Stimulated activated CD4-positive, alpha-beta T cell treated with anti-CD3 and anti-CD28 coated beads, Interleukin-2, amount 100 ng/mL, for 4 hours (primary cell): Measurements from ENCODE around the gene CHAT.
A peak's percentile ranks its signal among the peaks of the same experiment; 100 is the strongest.

ENCODE experiments used
- DNase-seq: peaks from one replicate; pipeline ENCODE4 v3.0.0-alpha.2; 2020; ENCODE audit warnings: low read depth

CHAT gene

DNA sequence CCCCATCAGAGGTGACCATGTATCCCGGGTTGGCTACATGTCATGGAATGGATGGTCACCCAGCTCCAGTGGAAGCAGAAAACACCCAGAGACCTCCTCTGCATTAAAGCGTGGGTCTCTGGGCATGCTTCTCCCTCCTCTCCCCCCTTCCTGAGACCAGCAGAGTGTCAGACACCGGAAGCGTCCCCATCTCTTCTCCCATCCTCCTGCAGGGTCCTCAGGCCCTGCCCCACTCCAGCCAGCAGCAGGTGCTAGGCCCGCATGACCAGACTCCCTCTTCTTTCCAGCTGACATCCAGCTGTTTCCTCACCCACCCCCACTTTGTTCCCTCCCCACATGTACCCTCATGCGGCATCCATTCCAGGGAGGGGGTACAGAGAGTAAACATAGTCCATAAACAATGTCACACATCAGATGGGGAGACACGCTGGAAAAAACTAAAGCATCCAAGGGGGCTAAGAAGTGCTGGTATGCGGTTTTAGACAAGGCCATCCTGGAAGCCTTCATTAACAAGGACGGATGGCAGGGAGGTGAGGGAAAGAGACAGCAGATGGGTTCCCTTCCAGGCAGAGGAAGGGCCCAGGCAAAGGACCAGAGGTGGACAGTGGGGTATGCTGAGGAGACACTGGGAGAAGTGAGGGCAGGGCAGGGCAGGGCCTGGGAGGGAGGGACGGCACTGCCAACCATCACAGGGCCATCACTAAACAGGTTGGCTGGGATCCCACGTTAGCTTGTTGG is 16.2 kb upstream of the CHAT start:
- DNase-seq: no peak

DNA sequence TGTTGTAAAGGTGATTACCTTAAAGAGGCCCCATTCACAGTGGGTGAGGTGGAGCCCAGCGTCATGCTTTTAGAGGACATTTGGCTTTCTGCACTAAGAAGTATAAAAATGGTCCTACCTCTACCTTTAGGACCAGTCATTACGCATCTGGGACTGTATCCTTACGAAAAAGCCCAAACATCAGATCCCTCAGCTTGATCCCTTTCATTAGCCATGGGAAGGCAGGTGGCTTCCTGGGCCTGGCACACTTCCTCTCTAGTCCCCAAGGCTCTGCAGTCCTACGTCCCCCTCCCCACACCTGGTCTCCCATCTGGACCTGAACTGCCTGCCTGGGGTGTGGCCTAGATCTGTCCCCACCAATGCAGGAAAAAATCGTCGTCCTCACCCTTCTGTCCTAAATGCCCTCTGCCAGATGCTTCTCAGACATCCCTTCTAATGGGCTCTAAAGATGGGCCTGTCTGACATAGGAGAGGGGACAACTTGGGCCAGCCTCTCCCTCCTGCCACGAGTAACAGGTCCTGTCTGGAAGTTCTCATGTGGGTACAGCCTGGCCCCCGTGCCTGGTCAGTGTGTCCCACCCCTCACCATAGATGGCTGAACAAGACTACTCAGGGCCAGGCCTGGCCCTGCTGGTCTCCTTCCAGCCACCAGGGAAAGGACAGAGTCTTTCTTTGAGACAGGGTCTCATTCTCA is 15.5 kb upstream of the CHAT start:
- no peak for DNase-seq

DNA sequence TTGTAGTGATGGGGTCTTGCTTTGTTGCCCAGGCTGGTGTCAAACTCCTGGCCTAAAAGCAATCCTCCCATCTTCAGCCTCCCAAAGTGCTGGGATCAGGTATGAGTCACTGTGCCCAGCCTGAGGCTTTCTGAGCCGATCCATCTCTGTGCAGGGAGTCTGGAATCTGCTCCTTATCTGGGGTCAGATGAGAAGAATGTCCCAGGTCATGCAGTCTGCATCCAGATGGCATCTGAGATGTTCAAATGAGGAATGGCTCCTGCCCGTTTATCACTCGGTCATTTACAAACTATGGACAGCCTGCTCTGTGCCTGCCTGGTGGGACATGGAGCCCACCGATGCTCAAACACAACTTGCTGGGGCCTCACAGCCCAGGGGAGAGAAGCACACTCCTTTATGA is 14.9 kb upstream of the CHAT start:
- no peak for DNase-seq

DNA sequence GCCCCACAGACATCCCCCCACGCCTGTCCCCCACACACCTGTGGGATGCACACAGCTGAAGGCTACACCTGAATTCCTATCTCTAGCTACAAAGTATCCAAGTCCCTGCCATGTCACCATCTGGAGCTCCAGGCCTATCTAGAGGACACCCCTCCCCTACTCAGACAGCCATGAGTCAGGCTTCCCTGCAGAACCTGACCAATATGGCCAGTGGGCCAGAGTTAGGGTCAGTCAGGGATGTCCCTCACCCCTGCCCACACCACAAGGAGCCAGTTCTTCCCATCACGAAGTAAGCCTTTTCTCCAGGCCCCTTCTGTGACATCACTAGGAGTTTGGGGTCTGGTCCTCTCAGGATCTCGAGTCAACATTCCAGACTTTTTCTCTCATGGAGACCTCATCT is 14.3 kb upstream of the CHAT start:
- no peak for DNase-seq

DNA sequence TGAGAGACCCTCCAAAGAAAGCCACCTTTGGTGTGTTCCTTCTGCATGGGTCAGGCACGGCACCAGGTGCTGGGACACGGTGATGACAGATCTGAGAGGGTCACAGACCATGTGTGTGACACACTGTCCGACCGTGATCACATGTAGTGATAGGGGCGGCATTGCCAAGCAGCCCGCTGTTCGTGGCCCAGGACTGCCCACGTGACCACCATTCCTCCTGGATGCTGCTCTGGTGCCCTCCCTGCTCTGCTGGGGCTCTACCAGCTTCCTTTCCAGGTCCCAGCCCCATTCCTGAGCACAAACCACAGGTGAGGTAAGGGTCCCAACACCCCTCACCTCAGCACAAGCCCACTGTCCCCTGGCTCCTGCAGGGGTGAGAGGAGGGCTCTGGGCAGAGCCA is 13.8 kb upstream of the CHAT start:
- DNase-seq: no peak

DNA sequence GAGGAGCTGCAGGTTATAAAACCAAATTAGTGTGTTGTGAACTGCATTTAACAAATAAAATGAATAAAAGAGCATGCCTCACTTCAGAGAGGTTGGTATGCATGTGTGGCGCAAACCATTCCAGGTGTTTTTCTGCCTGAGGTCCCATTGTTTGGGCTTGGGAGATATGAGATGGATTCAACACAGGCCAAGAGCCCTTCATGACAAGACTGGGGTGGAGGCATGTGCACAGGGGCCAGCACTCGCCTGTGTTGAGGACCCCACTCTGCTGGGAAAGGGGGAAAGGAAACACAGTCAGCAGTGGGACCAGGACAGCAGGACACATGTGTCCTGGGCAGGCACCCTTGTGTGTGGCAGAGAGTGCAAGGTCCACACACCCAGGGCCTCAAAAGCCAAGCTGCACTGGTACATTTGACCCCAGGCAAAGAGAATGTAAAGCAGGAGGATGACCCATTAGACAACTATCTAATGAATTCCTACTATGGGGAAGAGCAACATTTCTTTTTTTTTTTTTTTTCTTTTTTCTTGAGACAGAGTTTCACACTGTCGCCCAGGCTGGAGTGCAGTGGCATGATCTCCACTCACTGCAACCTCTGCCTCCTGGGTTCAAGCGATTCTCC is 12.9 kb upstream of the CHAT start:
- no peak for DNase-seq

DNA sequence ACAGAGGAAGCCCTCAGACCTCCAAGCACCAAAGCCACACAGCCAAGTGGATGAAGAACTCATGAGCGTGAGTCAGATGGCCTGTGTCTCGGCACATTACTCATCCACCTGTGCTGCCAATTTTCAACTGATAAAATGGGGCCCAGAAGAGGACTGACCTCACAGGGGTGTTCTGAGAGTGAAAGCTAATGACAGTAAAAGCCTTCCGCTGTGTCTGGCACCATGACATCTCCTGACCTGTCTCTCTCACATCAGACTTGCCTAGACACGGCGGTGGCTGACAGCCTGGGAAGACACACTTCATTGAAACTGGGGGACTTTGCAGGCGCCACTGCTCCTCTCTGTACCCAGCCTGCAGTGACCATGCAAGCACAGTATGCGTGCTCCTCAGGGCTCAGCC is 12.0 kb upstream of the CHAT start:
- no peak for DNase-seq

DNA sequence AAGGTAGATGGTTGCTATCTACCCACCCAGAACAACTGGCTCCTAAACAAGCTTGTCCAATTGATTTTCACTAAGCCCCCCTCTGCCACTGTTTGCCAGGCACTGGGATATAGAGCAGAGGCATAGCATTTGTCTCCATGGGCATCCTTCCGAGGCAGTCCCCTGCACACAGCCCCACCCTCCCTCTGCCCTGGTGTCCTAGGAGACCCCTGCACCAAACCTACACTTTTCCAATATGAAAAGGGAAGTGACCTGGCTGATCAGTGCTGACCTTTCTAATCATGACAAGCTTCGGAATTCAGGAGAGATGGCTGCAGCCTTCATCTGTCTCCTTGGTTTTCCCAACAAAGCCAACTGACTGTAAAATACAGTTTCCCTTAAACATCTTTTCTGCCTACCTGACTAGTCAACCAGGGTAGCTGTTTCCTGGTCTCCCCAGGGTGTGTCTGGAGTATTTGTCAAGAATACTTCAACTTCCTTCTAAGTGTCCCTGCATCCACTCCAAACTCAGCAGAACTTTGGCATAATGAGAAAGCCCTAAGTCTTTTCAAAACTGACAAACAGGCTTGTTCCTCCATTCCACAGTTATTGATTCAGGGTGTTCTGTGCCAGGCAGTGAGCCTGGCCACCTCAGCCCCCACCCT is 11.3 kb upstream of the CHAT start:
- no peak for DNase-seq

DNA sequence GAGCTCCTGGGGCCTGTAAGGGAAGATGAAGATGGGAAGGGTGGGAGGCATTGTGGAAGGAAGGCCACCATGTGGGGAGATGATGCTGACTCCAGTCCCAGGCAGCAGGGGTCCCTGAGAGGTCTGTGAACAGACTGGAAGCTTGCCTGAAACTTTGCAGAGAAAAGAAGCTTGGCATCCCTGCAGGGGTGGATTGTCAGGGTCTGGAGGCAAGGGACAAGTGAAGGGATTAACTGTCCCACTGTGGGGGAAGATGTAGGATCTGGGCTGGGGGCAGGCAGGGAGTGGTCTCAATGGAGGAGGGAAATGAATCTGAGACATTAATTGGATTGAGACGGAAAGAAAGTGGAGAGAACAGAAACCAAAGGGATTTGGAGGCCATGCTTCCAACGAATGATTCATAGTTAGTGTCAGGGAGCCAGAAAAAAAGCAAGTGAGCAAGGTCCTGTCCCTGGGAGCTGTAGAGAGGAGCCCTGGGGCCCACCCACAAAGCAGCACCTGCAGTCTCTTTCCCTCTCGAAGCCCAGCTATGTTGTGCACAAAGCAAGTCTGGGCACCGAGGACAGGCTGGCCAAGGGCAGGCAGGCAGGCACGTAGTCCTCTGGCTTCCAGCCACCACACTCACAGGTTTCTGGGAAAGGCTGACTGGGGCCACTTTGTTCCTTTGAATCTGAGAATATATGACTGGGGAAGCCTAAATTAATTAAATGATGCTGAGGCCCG is 8.5 kb upstream of the CHAT start:
- DNase-seq: no peak

DNA sequence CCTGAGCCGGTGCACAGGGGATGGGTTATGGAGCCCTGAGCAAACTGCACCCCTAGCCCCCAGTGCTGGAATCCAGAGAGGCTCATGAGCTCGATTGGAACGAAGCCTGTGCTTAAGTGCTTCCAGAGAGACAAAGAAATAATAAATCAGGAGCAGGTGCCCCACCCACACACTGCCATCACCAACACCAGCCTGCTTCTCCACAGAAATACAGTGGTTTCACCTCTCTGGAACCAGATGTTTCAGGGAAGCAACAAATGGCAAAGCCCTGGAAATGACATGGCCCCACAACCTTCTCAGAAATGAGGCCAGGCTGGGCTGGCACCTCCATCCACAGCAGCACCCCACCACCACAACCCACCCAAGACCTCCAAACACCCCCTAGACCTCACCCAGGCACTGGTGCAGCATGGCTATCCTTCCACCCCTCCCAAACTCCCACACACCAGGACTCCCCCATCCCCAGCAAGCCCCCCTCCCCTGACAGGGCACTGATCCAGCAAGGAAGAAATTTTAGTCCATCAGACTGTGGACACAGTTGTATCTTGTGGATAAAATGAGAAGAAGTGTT is 7.8 kb upstream of the CHAT start:
- DNase-seq: no peak

DNA sequence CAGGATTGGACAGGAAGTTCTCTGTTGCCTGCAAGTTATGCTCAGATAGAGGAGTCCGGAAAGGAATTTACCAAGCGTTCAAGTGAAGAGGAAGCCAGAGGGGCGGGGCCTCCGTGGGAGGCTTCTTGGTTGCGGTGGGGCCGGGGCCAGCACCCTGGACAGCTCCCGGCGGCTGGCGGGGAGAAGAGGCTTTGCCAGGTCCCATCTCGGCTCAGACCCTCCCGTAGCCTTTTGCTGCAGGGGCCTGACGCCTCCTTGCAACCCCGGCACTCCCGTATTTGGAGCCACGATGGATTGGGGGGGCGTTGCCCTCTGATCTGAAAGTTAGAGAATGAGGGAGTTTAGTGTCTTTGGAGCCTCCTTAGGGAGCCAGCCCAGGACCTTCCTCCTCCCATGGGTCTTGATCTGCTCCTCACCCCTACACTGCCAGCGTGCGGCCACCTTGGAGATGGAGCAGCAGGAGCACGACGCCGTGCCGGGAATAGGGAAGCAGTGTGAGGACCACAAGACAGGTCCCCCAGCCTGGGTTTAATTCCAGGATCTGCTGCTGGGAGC is 6.8 kb upstream of the CHAT start:
- DNase-seq: peak; percentile 22

DNA sequence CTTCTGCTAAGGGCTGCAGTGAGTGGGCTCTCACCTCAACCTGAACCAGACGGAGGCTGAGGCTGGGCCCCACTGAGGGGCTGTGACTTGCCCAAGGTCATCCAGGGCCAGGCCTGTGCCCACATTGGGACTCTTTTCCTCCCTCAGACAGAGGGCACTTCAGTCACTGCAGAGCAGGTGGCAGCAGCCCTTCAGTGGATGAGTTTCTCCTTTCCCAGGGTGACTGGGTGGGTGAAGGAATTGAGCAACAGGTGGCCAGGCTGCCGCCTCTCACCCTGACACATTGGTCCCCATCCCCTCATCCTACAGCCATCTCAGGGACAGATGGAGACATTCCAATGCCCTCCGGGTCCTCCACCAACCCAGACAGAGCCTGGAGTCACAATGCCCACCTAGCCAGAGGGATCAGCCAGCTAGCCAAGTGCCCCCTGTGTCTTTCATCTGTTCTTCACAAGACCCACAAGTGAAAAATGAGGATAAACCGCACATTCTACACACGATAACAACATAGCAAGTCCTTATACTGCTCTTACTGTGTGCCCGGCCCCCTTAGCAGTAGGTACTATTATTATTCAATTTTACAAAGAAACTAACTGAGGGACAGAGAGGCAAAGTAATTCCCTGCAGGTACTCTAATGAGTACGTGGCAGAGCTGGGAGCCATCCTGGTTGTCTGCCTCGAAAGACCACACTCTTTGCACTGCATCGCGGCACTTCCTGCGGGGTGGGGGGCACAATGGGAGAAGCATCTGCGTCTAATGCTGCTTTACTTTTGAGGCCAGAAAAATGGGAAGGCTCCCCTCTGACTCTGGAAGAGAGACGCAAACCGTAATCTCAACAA is 5.5 kb upstream of the CHAT start:
- DNase-seq: no peak

DNA sequence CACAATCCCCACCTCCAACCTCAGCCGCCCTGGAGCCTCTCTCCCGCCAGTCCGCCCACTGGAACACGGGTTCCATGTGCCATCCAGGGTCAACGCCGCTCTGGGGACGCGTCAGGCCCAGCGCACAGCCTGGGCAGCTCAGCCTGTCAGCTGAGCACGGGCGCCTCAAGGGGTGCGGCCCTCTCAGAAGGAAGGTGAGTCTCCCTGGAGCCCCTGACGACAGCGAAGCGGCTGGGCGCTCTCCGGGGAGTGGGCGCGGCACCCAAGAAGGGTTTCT is 4.9 kb upstream of the CHAT start:
- no peak for DNase-seq

DNA sequence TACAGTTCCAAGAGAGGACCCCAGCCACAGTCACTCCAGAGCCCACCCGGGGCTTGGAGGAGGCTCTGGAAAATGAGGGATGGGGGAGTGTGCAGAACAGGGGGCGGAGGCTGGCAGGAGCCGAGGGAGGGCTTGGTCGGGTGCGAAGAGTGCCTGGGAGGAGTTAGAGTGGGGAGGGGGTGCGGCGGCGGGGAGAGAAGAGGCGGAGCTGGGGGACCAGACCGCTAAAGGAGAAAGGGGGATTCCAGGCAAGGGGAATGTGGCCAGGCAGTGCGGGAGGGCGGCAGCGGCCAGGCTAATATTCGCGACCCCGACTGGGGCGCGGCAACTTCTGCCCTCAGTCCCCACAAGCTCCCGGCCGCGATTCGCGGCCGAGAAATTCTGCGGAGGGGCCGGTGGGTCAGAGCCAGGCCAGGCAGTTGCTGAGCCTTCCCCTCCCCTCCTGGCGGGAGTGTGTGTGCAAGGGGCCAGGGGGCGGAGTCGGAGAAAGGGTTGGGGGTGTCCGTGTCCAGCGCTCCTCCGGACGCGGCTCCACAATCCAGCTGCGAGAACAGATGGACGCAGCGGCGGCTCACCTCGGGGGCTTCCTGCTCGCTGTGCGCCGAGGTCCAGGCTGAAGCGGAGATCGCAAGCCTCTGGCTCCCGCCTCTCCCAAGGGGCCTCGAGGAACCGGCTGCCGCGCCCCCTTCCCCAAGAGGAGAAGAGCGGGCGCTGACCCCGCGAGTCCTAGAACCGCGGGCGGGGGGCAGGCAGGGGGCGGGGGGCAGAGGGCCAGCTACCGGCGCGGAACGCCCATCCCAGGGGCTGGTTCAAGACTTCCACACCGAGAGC is 4.3 kb upstream of the CHAT start:
- no peak for DNase-seq

DNA sequence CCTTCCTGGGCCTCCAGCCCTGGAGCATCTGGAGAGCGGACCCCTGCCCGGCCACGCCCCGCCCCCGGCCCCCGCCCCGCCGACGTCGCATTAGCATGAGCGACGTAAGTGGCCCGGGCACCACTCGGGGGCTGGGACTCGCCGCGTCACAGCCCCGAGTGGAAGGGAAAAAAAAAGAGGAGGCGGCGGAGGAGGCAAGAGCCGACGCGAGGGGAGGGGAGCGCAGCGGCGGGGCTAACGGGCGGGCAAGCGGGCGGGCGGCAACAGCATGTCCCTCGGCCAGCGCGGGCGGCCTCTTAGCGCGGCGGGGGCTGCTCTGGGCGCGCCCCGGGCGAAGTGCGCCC is 3.8 kb upstream of the CHAT start, which contains the start of gene SLC18A3:
Gene SLC18A3, plus strand, starts transcription at position 197 of the 344 bp plus-strand sequence. CDS start 431 bp downstream, outside the sequence.
- no peak for DNase-seq

DNA sequence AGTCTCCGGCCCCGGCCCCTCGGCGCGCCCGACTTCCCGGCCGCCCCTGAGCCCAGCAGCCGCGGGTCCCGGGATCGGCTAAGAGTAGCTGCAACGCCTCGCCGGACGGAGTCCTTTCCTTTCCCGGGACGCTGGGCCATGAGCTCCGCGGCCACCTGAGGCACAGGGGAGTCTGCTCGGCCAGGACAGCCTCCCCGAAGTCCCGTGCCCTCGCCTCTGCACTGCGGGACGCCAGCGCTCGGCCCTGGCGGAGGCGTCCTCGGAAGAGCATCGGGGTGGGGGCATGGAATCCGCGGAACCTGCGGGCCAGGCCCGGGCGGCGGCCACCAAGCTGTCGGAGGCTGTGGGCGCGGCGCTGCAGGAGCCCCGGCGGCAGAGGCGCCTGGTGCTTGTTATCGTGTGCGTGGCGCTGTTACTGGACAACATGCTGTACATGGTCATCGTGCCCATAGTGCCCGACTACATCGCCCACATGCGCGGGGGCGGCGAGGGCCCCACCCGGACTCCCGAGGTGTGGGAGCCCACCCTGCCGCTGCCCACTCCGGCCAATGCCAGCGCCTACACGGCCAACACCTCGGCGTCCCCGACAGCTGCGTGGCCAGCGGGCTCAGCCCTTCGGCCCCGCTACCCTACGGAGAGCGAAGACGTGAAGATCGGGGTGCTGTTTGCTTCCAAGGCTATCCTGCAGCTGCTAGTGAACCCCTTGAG is 3.2 kb upstream of the CHAT start:
- no peak for DNase-seq

DNA sequence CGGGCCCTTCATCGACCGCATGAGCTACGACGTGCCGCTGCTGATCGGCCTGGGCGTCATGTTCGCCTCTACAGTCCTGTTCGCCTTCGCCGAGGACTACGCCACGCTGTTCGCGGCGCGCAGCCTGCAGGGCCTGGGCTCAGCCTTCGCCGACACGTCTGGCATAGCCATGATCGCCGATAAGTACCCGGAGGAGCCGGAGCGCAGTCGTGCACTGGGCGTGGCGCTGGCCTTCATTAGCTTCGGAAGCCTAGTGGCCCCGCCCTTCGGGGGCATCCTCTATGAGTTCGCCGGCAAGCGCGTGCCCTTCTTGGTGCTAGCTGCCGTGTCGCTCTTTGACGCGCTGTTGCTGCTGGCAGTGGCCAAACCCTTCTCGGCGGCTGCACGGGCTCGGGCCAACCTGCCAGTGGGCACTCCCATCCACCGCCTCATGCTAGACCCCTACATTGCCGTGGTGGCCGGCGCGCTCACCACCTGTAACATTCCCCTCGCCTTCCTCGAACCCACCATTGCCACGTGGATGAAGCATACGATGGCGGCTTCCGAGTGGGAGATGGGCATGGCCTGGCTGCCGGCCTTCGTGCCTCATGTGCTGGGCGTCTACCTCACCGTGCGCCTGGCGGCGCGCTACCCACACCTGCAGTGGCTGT is 2.5 kb upstream of the CHAT start:
- DNase-seq: no peak

DNA sequence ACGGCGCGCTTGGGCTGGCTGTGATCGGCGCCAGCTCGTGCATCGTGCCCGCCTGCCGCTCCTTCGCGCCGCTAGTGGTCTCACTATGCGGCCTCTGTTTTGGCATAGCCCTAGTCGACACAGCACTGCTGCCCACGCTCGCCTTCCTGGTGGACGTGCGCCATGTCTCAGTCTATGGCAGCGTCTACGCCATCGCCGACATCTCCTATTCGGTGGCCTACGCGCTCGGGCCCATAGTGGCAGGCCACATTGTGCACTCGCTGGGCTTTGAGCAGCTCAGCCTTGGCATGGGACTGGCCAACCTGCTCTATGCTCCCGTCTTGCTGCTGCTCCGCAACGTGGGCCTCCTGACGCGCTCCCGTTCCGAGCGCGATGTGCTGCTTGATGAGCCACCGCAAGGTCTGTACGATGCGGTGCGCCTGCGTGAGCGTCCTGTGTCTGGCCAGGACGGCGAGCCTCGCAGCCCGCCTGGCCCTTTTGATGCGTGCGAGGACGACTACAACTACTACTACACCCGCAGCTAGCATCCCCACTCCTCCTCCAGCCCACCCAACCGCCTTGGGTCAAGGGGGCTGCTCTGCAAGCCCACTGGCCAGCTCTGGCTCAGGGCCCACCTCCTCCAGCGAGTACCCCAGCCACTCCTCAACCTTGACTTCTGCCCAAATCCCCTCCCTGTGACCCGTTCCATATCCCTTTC is 1.9 kb upstream of the CHAT start:
- no peak for DNase-seq
